ENCODE data around the gene LIN37.

DNA sequence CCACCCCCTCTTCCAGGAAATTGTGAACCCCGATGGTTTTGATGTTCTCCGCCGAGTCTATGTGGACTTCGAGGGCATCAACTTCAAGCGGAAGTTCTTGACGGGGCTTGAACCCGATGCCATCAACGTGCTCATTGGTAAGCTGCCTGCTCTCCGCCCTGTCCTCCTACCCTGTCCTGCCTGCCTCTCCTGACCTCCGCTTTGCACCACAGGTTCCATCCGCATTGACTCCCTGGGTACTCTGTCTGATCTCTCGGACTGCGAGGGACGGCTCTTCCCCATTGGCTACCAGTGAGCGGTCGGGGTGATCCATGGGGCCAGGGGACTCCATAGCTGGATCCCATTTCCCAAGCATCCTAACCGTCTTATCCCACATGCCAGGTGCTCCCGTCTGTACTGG, 18.1 kb upstream of the LIN37 start:
- no peak for TF ChIP-seq EZH2 (IDR thresholded peaks at IDR 0.05)
- no peak for TF ChIP-seq POLR2AphosphoS5 (IDR thresholded peaks at IDR 0.05; ENCODE audit: borderline replicate concordance, low read depth, low read length)
- no peak for TF ChIP-seq FOXP2 (optimal IDR thresholded peaks at IDR 0.05; ENCODE audit: control extremely low read depth, extremely low read length, insufficient read depth)

Data from SK-N-MC (cell line).